Panc1 (cell line): ENCODE results near the gene RAD51D.

Experiments
- CTCF ChIP-seq: fragments of 450-650 bp; IDR thresholded peaks from 2 replicates; pipeline ENCODE4 v1.5.1; 2017; ENCODE audit warnings: mild to moderate bottlenecking
- POLR2AphosphoS5 ChIP-seq: IDR thresholded peaks from 2 replicates; pipeline ENCODE4 v1.6.1; 2012; ENCODE audit warnings: mild to moderate bottlenecking, low read depth, low read length, moderate library complexity
- SIN3A ChIP-seq: IDR thresholded peaks from 2 replicates; pipeline ENCODE4 v1.6.1; 2012; ENCODE audit warnings: low read depth, mild to moderate bottlenecking, low read length, moderate library complexity, borderline replicate concordance; ENCODE audit not compliant: insufficient read depth
- TCF7L2 ChIP-seq: IDR thresholded peaks from 2 replicates; pipeline ENCODE4 v1.6.1; 2011; ENCODE audit warnings: mild to moderate bottlenecking, low read depth, low read length, inconsistent platforms
- TF ChIP-seq, protein P1 (sequence below), 2 experiments: IDR thresholded peaks; 2 replicates each; pipeline ENCODE4 v1.6.1; 2011 to 2012; ENCODE audit warnings: low read depth in 2 of 2, control low read depth in 1 of 2, low read length in 1 of 2, mild to moderate bottlenecking in 1 of 2, moderate library complexity in 1 of 2; ENCODE audit not compliant: insufficient read depth in 1 of 2

GRCh38 chr17:35119370-35120165, at the start of gene RAD51D:
- TF ChIP-seq CTCF (peak; percentile 98), POLR2AphosphoS5 (peak; percentile 80), TCF7L2 (no peak), SIN3A (peak; percentile 89; the same call in 1 of the 2 replicates)
- TF ChIP-seq, protein P1, sequence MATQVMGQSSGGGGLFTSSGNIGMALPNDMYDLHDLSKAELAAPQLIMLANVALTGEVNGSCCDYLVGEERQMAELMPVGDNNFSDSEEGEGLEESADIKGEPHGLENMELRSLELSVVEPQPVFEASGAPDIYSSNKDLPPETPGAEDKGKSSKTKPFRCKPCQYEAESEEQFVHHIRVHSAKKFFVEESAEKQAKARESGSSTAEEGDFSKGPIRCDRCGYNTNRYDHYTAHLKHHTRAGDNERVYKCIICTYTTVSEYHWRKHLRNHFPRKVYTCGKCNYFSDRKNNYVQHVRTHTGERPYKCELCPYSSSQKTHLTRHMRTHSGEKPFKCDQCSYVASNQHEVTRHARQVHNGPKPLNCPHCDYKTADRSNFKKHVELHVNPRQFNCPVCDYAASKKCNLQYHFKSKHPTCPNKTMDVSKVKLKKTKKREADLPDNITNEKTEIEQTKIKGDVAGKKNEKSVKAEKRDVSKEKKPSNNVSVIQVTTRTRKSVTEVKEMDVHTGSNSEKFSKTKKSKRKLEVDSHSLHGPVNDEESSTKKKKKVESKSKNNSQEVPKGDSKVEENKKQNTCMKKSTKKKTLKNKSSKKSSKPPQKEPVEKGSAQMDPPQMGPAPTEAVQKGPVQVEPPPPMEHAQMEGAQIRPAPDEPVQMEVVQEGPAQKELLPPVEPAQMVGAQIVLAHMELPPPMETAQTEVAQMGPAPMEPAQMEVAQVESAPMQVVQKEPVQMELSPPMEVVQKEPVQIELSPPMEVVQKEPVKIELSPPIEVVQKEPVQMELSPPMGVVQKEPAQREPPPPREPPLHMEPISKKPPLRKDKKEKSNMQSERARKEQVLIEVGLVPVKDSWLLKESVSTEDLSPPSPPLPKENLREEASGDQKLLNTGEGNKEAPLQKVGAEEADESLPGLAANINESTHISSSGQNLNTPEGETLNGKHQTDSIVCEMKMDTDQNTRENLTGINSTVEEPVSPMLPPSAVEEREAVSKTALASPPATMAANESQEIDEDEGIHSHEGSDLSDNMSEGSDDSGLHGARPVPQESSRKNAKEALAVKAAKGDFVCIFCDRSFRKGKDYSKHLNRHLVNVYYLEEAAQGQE (IDR thresholded peaks at IDR 0.05; ENCODE audit: insufficient read depth in 1 of 2, low read depth in 2 of 2, low read length in 1 of 2), result no peak
